ENCODE results near the gene ASB2.

DNA sequence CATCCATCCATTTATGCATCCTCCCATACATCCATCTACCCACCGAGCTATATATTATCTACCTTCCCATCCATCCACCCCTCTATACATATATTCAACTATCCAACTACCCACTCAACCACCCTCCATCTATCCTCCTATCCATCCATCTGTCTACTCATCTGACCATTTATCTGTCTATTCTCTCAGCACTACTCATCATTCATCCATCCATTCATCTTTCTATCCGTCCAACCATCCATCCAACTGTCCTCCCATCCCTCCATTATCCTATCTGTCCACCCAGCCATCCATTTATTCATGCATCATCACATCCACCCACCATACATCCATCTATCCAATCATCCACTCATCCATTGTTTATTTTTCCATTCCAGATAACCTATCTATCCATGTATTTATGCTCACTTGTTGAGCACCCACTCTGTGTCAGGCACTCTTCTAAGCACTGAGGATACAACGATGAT is 11.5 kb downstream of the ASB2 start:
- TF ChIP-seq POLR2AphosphoS5 (IDR thresholded peaks at IDR 0.05; ENCODE audit: low read depth, low read length), result no peak
- TF ChIP-seq MAX (IDR thresholded peaks at IDR 0.05), result no peak
- TF ChIP-seq CTCF (IDR thresholded peaks at IDR 0.05 in 2 of 3, conservative IDR thresholded peaks at IDR 0.05 in 1 of 3; ENCODE audit: borderline replicate concordance in 1 of 3, insufficient read depth in 1 of 3, low read depth in 2 of 3, low read length in 2 of 3), result no peak
- no peak for TF ChIP-seq EZH2 (IDR thresholded peaks at IDR 0.05)
- no peak for TF ChIP-seq SP1 (IDR thresholded peaks at IDR 0.05; ENCODE audit: low read depth)
- no peak for TF ChIP-seq CBX3 (IDR thresholded peaks at IDR 0.05; ENCODE audit: low read depth)

All from HCT116 (cell line).